Uterus (tissue), 2 donors: ENCODE data around the gene ACAP3.

Source experiments
- CTCF ChIP-seq, 4 experiments: fragments of 200-600 bp in 2 of 4; fragments of 450-650 bp in 2 of 4; sonication (generic) in 2 of 4; IDR thresholded peaks; one replicate each; pipeline ENCODE4 v1.5.1; 2016 to 2019; ENCODE audit warnings: antibody characterized with exemption in 4 of 4, mild to moderate bottlenecking in 2 of 4, moderate library complexity in 1 of 4
- POLR2A ChIP-seq, 2 donors: fragments of 450-650 bp; IDR thresholded peaks; one replicate each; pipeline ENCODE4 v1.6.1; 2016; ENCODE audit warnings: antibody characterized with exemption in 2 of 2, mild to moderate bottlenecking in 1 of 2, moderate library complexity in 1 of 2

- TF ChIP-seq POLR2A (IDR thresholded peaks at IDR 0.05) (no peak), CTCF (IDR thresholded peaks at IDR 0.05) (no peak)
Measured at GRCh38 chr1:1340791-1341548, 33.2 kb upstream of the ACAP3 start.
